NT2/D1 (cell line): Measurements from ENCODE around the gene RTN4R.
"Not testable (repeated sequence)": the region's sequence is repeated elsewhere in the genome, so short reads cannot be mapped to it uniquely, and the experiment has no call there.

Experiments
- YY1 ChIP-seq: IDR thresholded peaks from 2 replicates; pipeline ENCODE4 v1.6.1; 2011; ENCODE audit not compliant: insufficient read length, insufficient read depth
- ZNF274 ChIP-seq: IDR thresholded peaks from 2 replicates; pipeline ENCODE4 v1.6.1; 2011; ENCODE audit warnings: mild to moderate bottlenecking, low read depth, low read length

GRCh38 chr22:20275325-20275724 lies 7.2 kb upstream of the RTN4R start:
- not testable (repeated sequence) for TF ChIP-seq YY1, ZNF274
